Measurements from ENCODE around the gene HNRNPH3. TPM values are rescaled to one million over a fixed set of nuclear protein-coding genes. Genes with fewer than 3 reads are reported as not detected.

The HNRNPH3 gene
- polyA plus RNA-seq, 3 donors, result 36.6 to 86.0 (median 71.6) TPM

DNA sequence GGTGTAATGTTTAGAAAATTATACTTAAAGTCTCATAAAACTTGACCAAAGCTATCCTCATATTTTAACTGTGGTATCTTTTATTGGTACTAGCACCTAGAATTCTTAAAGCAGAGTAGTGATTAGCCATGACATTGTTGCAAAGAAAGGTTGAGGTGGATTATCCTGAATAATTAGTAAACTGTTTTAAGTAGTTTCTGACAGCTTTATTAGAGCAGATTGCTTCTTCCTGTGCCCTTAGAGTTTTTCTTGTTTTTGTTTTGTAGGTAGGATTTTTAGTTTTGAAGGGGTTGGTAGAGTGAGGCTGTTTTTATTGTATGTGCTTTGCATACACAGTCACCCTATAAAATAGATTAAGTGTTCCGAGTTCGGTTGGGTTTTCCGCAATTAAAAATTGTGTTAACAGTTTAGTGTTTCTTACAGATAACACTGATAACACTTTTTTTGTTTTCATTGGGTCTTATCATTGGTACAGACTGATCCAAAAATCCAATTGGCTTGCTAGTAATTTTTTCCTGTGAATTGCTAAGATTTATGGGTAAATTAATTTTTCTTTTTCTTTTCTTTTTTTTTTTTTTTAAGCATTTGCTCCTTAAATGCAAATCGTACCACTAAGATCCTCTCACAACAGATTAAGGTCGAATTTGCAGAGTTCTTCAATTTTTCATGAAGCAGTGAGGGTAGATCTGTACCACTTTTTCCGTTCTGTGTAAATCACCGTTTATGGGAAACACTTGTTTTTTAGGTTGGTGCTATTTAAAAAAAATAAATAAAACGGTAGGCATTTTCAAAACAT is 3.0 kb downstream of the HNRNPH3 start:
- no peak overlapping the region for H2AFZ ChIP-seq (ENCODE audit: insufficient read depth, low read depth, low read length, poor library complexity, severe bottlenecking)
- peak overlapping the region; percentile 98 to 99 for H3K4me3 Mint-ChIP-seq
- no peaks in the 10 kb centered on the region for H3K27me3 ChIP-seq (ENCODE audit: control insufficient read depth in 2 of 2, insufficient read depth in 2 of 2, low read length in 2 of 2)
- intact Hi-C loops (cut with micrococcal nuclease), result loop anchor here (5.0 to 10.0 kb wide), 5 partner anchors 258 to 573 kb away; partner anchors contain the start of genes HERC4 (in 1 of the 2) and SIRT1 (in 1 of the 2)
- H3K79me2 ChIP-seq (ENCODE audit: insufficient read depth, low read length), result peaks cover 85% of the 10 kb centered on the region
- peak overlapping the region; percentile 74 for H3K4me2 ChIP-seq (replicated peaks; ENCODE audit: extremely low read depth, low read length, poor library complexity, severe bottlenecking)
- H3K27ac Mint-ChIP-seq, result peak overlapping the region; percentile 3 to 97 (median 64)
- peaks cover 17 to 26% of the 10 kb centered on the region in 2 donors for H3K36me3 ChIP-seq (replicated peaks in 1 of 2; ENCODE audit: control insufficient read depth in 1 of 2, insufficient read depth in 2 of 2, low read length in 2 of 2)
- H3K9ac ChIP-seq (ENCODE audit: insufficient read depth, low read length, poor library complexity, severe bottlenecking), result peak overlapping the region; percentile 93
- peaks cover 56% of the 10 kb centered on the region for H3K4me1 Mint-ChIP-seq
- no peak for DNase-seq
- peaks cover 42 to 58% of the 10 kb centered on the region in 2 donors for H3K4me1 ChIP-seq (ENCODE audit: control insufficient read depth in 1 of 2, insufficient read depth in 2 of 2, low read length in 2 of 2)
- H4K20me1 ChIP-seq (ENCODE audit: insufficient read depth, low read length), result peaks cover 70% of the 10 kb centered on the region
- TF ChIP-seq, protein P1, sequence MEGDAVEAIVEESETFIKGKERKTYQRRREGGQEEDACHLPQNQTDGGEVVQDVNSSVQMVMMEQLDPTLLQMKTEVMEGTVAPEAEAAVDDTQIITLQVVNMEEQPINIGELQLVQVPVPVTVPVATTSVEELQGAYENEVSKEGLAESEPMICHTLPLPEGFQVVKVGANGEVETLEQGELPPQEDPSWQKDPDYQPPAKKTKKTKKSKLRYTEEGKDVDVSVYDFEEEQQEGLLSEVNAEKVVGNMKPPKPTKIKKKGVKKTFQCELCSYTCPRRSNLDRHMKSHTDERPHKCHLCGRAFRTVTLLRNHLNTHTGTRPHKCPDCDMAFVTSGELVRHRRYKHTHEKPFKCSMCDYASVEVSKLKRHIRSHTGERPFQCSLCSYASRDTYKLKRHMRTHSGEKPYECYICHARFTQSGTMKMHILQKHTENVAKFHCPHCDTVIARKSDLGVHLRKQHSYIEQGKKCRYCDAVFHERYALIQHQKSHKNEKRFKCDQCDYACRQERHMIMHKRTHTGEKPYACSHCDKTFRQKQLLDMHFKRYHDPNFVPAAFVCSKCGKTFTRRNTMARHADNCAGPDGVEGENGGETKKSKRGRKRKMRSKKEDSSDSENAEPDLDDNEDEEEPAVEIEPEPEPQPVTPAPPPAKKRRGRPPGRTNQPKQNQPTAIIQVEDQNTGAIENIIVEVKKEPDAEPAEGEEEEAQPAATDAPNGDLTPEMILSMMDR (IDR thresholded peaks at IDR 0.05), result no peak
- peaks cover 0 to 2% (median 0%) of the 10 kb centered on the region in 7 donors for H3K9me3 Mint-ChIP-seq
- no peaks in the 10 kb centered on the region for H3K9me3 ChIP-seq (replicated peaks in 1 of 2; ENCODE audit: control insufficient read depth in 1 of 2, insufficient read depth in 1 of 2, low read length in 2 of 2)
- no peaks in the 10 kb centered on the region for H3K27me3 Mint-ChIP-seq (ENCODE audit: low read depth in 3 of 3)
- H3K4me3 ChIP-seq (replicated peaks in 1 of 3; ENCODE audit: low read depth in 2 of 3, low read length in 3 of 3), result peak overlapping the region; percentile 88 to 98 (median 94)
- peaks cover 22 to 26% of the 10 kb centered on the region in 2 donors for H3K36me3 Mint-ChIP-seq
- peak overlapping the region in 1 of 2 donors; percentile 94 for H3K27ac ChIP-seq (ENCODE audit: low read depth in 1 of 2, low read length in 2 of 2)
- whole genome bisulfite sequencing (ENCODE audit: insufficient coverage), result no CpG with 5 or more reads among the region's 8 CpGs

- Histone ChIP-seq H3K27me3 (ENCODE audit: control insufficient read depth in 2 of 2, insufficient read depth in 2 of 2, low read length in 2 of 2) (no peaks in the 10 kb centered on the region), H3K4me2 (replicated peaks; ENCODE audit: extremely low read depth, low read length, poor library complexity, severe bottlenecking) (peak overlapping the region; percentile 74), H3K79me2 (ENCODE audit: insufficient read depth, low read length) (peaks cover 99% of the 10 kb centered on the region), H2AFZ (ENCODE audit: insufficient read depth, low read depth, low read length, poor library complexity, severe bottlenecking) (no peak overlapping the region), H3K9me3 (replicated peaks in 1 of 2; ENCODE audit: control insufficient read depth in 1 of 2, insufficient read depth in 1 of 2, low read length in 2 of 2) (no peaks in the 10 kb centered on the region), H4K20me1 (ENCODE audit: insufficient read depth, low read length) (peaks cover 90% of the 10 kb centered on the region), H3K4me1 (ENCODE audit: control insufficient read depth in 1 of 2, insufficient read depth in 2 of 2, low read length in 2 of 2) (peaks cover 28 to 40% of the 10 kb centered on the region in 2 donors), H3K9ac (ENCODE audit: insufficient read depth, low read length, poor library complexity, severe bottlenecking) (no peak overlapping the region), H3K27ac (ENCODE audit: low read depth in 1 of 2, low read length in 2 of 2) (peak overlapping the region in 1 of 2 donors; percentile 26), H3K4me3 (replicated peaks in 1 of 3; ENCODE audit: low read depth in 2 of 3, low read length in 3 of 3) (peak overlapping the region in 1 of 3 experiments; percentile 98), H3K36me3 (replicated peaks in 1 of 2; ENCODE audit: control insufficient read depth in 1 of 2, insufficient read depth in 2 of 2, low read length in 2 of 2) (peaks cover 36 to 46% of the 10 kb centered on the region in 2 donors)
- H3K27ac Mint-ChIP-seq, result peak overlapping the region in 2 of 7 donors; percentile 22 to 39
- H3K27me3 Mint-ChIP-seq (ENCODE audit: low read depth in 3 of 3), result no peaks in the 10 kb centered on the region
- peaks cover 44% of the 10 kb centered on the region for H3K4me1 Mint-ChIP-seq
- 24% methylated on average over 3 of the region's 7 CpGs for WGBS (ENCODE audit: insufficient coverage)
- TF ChIP-seq, protein P1 (IDR thresholded peaks at IDR 0.05), result no peak
- DNase-seq, result no peak
- intact Hi-C loops (cut with micrococcal nuclease), result loop anchor here (10.0 kb wide), 2 partner anchors 452 to 492 kb away; partner anchors contain the start of gene SIRT1 (in 1 of the 2)
- H3K4me3 Mint-ChIP-seq, result peak overlapping the region in 1 of 2 donors; percentile 46
- H3K9me3 Mint-ChIP-seq, result no peaks in the 10 kb centered on the region
- peaks cover 42 to 43% of the 10 kb centered on the region in 2 donors for H3K36me3 Mint-ChIP-seq
These were observed 5.0 kb downstream of the HNRNPH3 start for GRCh38 chr10:68336754-68337351.
